Peyer's patch (tissue), 4 donors: Measurements from ENCODE around the gene LDAF1. TPM values are rescaled to one million over a fixed set of nuclear protein-coding genes. Genes with fewer than 3 reads are reported as not detected.
"Not testable (repeated sequence)": the region's sequence is repeated elsewhere in the genome, so short reads cannot be mapped to it uniquely, and the experiment has no call there.

Experiments used
- DNase-seq, 3 donors: peaks; one replicate each; pipeline ENCODE4 v3.0.0-alpha.2; 2017 to 2019
- H3K27ac ChIP-seq, 4 donors: fragments of 200-600 bp; sonication (generic); one replicate each; pipeline ENCODE4 v1.5.1; 2016 to 2019
- H3K27me3 ChIP-seq, 2 donors: fragments of 200-600 bp; sonication (generic); one replicate each; pipeline ENCODE4 v1.5.1; 2019
- H3K36me3 ChIP-seq, 3 donors: fragments of 200-600 bp; sonication (generic); one replicate each; pipeline ENCODE4 v1.5.1; 2016 to 2019
- H3K4me1 ChIP-seq, 4 donors: fragments of 200-600 bp; sonication (generic); one replicate each; pipeline ENCODE4 v1.5.1; 2016 to 2019
- H3K4me3 ChIP-seq, 4 donors: fragments of 200-600 bp; sonication (generic); 1 replicate in 3 of 4; 2 replicates in 1 of 4; pipeline ENCODE4 v1.5.1; 2016 to 2019; ENCODE audit warnings: mild to moderate bottlenecking in 1 of 4
- H3K9me3 ChIP-seq, 4 donors: fragments of 200-600 bp; sonication (generic); one replicate each; pipeline ENCODE4 v1.5.1; 2016 to 2019; ENCODE audit warnings: mild to moderate bottlenecking in 1 of 4
- POLR2A ChIP-seq, 2 donors: fragments of 450-650 bp; IDR thresholded peaks; one replicate each; pipeline ENCODE4 v1.5.1; 2017; ENCODE audit warnings: antibody characterized with exemption in 2 of 2, mild to moderate bottlenecking in 2 of 2, moderate library complexity in 2 of 2
- total RNA-seq, 4 donors: library from RNA; depleted of rRNA; stranded (reverse); fragments of >200 nt; gene quantifications; one replicate each; pipeline ENCODE4 v1.1.0, GENCODE V29; 2016
- TF ChIP-seq, protein P1 (sequence below), 6 experiments: fragments of 450-650 bp in 4 of 6; fragments of 200-600 bp in 2 of 6; sonication (generic) in 1 of 6; IDR thresholded peaks; one replicate each; pipeline ENCODE4 v1.5.1; 2017 to 2019; ENCODE audit warnings: antibody characterized with exemption in 6 of 6, mild to moderate bottlenecking in 3 of 6, moderate library complexity in 1 of 6

Gene LDAF1
- total RNA-seq, 4 donors from 2014 or later = 19.0 to 41.5 (median 28.1) TPM

DNA sequence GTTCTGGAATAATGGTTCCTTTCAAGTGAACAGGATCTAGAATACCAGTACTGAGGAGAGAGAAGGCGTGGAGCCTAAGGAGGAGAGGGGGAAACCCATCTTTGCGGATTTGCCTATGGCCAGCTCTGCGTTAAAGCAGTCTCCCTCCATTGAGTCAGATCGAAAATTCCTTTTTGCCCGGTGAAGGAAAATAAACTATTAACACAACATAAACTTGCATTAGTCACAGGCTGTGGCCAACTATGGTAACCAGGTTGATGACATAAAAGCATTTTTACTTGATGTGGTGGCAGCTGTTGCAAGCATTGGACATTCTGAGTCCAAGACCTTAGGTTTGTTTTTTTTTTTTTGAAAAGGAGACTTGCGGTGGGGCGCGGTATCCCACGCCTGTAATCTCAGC, 8.9 kb downstream of the LDAF1 start:
- Histone ChIP-seq H3K27me3 (no peaks in the 10 kb centered on the region), H3K36me3 (peaks cover 0 to 40% (median 0%) of the 10 kb centered on the region in 3 donors), H3K9me3 (no peaks in the 10 kb centered on the region), H3K27ac (no peak overlapping the region), H3K4me1 (peaks cover 0 to 9% (median 0%) of the 10 kb centered on the region in 4 donors), H3K4me3 (no peak overlapping the region)
- DNase-seq = no peak
- TF ChIP-seq, protein P1, sequence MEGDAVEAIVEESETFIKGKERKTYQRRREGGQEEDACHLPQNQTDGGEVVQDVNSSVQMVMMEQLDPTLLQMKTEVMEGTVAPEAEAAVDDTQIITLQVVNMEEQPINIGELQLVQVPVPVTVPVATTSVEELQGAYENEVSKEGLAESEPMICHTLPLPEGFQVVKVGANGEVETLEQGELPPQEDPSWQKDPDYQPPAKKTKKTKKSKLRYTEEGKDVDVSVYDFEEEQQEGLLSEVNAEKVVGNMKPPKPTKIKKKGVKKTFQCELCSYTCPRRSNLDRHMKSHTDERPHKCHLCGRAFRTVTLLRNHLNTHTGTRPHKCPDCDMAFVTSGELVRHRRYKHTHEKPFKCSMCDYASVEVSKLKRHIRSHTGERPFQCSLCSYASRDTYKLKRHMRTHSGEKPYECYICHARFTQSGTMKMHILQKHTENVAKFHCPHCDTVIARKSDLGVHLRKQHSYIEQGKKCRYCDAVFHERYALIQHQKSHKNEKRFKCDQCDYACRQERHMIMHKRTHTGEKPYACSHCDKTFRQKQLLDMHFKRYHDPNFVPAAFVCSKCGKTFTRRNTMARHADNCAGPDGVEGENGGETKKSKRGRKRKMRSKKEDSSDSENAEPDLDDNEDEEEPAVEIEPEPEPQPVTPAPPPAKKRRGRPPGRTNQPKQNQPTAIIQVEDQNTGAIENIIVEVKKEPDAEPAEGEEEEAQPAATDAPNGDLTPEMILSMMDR (IDR thresholded peaks at IDR 0.05) = no peak
- no peak for TF ChIP-seq POLR2A (IDR thresholded peaks at IDR 0.05)

DNA sequence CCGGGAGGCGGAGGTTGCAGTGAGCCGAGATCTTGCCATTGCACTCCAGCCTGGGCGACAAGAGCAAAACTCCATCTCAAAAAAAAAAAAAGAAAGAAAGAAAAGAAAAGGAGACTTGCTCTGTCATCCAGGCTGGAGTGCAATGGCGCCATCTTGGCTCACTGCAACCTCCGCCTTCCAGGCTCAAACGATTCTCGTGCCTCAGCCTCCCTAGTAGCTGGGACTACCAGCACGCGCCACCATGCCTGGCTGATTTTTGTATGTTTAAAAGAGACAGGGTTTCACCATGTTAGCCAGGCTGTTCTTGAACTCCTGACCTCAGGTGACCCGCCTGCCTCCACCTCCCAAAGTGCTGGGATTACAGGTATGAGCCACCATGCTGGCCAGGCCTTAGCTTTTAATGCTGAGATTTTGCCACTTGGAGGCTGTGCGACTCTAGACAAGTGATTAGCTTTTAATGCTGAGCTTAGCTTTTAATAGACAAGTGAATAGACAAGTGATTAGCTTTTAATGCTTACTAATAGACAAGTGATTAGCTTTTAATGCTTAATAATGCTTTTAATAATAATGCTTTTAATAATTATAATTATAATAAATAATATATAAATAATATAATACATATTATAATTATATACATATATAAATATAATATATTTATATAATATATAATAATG, 9.6 kb downstream of the LDAF1 start:
- no peaks in the 10 kb centered on the region for H3K9me3 ChIP-seq
- TF ChIP-seq, protein P1 (IDR thresholded peaks at IDR 0.05) = no peak
- no peak for TF ChIP-seq POLR2A (IDR thresholded peaks at IDR 0.05)
- H3K36me3 ChIP-seq = peaks cover 0 to 40% (median 0%) of the 10 kb centered on the region in 3 donors
- DNase-seq = no peak
- H3K27ac ChIP-seq = no peak overlapping the region
- H3K4me1 ChIP-seq = peaks cover 0 to 3% (median 0%) of the 10 kb centered on the region in 4 donors
- H3K4me3 ChIP-seq = no peak overlapping the region
- no peaks in the 10 kb centered on the region for H3K27me3 ChIP-seq

DNA sequence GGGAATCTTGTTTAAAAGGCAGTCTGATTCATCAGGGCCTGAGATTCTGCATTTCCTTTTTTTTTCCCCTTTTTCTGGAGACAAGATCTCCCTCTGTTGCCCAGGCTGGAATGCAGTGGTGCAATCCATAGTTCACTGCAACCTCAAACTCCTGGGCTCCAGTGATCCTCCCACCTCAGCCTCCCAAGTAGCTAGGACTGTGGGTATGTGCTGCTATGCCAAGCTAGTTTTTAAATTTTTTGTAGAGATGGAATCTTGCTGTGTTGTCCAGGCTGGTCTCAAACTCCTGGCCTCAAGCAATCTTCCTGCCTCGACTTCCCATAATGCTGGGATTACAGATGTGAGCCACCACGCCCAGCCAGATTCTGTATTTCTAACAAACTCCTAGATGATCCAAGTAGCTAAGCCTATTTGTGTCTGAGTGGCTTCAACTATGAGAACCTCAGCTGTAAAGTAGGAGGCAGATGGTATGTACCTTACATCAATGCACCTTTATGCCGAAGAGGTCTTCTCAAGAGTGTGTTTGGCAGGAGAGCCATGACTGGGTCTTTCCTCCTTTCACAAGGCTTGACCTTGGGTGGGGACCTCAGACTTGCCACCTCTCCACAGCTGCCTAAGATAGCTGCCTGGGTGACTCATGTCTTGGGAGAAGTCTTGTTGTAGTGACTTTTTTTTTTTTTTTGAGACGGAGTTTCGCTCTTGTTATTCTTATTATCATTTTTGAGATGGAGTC, 10.9 kb downstream of the LDAF1 start:
- Histone ChIP-seq H3K9me3 (no peaks in the 10 kb centered on the region), H3K4me3 (no peak overlapping the region), H3K4me1 (no peaks in the 10 kb centered on the region), H3K36me3 (peaks cover 0 to 49% (median 0%) of the 10 kb centered on the region in 3 donors), H3K27me3 (no peaks in the 10 kb centered on the region), H3K27ac (no peak overlapping the region)
- DNase-seq = no peak
- TF ChIP-seq POLR2A (IDR thresholded peaks at IDR 0.05) = no peak
- TF ChIP-seq, protein P1 (IDR thresholded peaks at IDR 0.05) = no peak

DNA sequence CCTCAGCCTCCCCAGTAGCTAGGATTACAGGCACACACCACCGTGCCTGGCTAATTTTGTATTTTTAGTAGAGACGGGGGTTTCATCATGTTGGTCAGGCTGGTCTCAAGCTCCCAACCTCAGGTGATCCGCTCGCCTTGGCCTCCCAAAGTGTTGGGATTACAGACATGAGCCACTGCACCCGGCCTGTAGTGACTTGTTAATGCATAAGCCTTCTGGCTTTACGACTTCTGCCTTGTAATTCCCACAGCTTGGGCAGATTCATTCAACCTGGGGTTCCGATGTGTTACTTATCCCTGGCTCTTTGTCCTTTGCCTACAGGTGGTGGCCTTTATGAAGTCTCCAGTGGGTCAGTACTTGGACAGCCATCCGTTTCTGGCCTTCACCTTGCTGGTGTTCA, 11.6 kb downstream of the LDAF1 start:
- not testable (repeated sequence) for H3K27ac ChIP-seq, H3K4me3 ChIP-seq, H3K4me1 ChIP-seq, DNase-seq, H3K27me3 ChIP-seq, H3K9me3 ChIP-seq
- H3K36me3 ChIP-seq = peaks cover 0 to 49% (median 0%) of the 10 kb centered on the region in 3 donors

DNA sequence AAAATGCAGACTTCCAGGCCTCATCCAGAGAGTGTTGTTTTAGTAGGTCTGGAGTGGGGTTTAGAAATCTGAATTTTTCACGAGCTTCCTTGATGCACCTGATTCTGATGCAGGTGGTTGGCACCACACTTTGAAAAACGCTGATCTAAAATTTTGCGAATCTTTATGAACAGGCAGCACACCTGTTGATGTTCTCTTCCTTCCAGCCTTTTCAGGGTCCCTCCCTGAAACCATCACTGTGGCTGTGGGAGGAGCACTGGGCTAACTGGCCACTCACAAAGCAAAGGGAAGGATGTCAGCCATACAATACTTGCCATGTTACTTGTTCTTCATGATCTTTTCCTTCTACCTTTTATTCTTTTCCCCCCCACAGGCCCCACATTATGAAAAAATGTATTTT, 14.2 kb downstream of the LDAF1 start:
- TF ChIP-seq, protein P1 (IDR thresholded peaks at IDR 0.05) = no peak
- no peak for TF ChIP-seq POLR2A (IDR thresholded peaks at IDR 0.05)
- no peaks in the 10 kb centered on the region for H3K9me3 ChIP-seq
- H3K4me3 ChIP-seq = no peak overlapping the region
- H3K27ac ChIP-seq = no peak overlapping the region
- no peak for DNase-seq
- H3K27me3 ChIP-seq = no peaks in the 10 kb centered on the region
- H3K4me1 ChIP-seq = no peaks in the 10 kb centered on the region
- peaks cover 0 to 58% (median 0%) of the 10 kb centered on the region in 3 donors for H3K36me3 ChIP-seq

DNA sequence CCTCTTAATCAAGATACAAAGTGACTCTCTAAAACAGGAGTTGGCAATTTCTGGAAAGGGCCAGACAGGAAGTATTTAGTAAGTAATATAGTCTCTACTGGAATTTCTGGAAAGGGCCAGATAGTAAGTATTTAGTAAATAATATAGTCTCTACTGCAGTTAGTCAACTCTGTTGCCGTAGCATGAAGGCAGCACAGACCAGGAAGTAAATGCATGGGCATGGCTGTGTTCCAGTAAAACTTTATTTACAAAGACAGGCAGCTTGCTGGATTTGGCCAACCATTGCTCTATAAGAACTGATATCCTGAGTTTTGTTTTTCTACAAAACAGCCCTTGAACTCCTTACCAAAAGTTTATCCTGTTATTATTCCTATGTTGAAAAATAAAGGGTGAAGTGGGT, 16.9 kb downstream of the LDAF1 start:
- Histone ChIP-seq H3K4me3 (no peak overlapping the region), H3K4me1 (no peaks in the 10 kb centered on the region), H3K9me3 (no peaks in the 10 kb centered on the region), H3K36me3 (peaks cover 0 to 77% (median 0%) of the 10 kb centered on the region in 3 donors), H3K27ac (no peak overlapping the region), H3K27me3 (no peaks in the 10 kb centered on the region)
- TF ChIP-seq, protein P1 (IDR thresholded peaks at IDR 0.05) = no peak
- TF ChIP-seq POLR2A (IDR thresholded peaks at IDR 0.05) = no peak
- no peak for DNase-seq
